ENCODE measurements around the gene FTMT. TPM values are rescaled to one million over a fixed set of nuclear protein-coding genes. Genes with fewer than 3 reads are reported as not detected.

FTMT gene
- polyA plus RNA-seq, 1 donor (not counting 4 experiments of a cell fraction or from before 2014, with no cell fraction given): not detected

DNA sequence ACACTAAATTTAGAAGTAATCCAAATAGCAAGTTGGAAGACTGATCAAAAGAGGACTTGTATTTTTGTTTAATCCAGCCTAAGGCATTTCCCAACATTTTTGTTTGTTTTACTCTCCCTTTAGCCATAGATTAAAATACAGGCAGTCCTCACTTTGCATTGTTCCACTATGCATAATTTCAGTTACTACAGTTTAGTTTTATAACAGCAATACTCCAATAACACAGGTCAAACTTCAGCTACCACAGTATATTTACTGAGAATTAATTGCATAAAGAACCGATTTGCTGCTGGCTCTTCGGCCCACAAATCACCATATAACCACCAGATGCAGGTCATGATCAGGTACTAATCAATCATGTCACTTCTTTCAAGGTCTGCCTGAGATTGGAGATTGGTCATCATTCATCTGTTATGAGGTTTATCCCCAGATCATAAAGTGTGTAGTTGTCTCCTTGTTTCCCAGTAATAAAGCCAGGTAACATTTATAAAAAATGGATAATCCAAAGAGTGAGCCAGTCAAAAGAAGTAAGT, 12.1 kb downstream of the FTMT start:
- H3K36me3 ChIP-seq (ENCODE audit: control insufficient read depth in 2 of 2, extremely low read depth in 1 of 2, insufficient read depth in 2 of 2, low read length in 2 of 2): no peaks in the 10 kb centered on the region
- no peaks in the 10 kb centered on the region for H3K4me1 ChIP-seq (ENCODE audit: control insufficient read depth, extremely low read depth, insufficient read depth, low read length)
- DNase-seq (ENCODE audit: low read depth, low spot score) (no peak), FAIRE-seq (no peak)
- no peaks in the 10 kb centered on the region for H3K9me1 ChIP-seq (ENCODE audit: control insufficient read depth, extremely low read depth, insufficient read depth, low read length)
- no peaks in the 10 kb centered on the region for H3K27me3 ChIP-seq (ENCODE audit: control insufficient read depth, extremely low read depth, insufficient read depth, low read length)
- H3K9me3 ChIP-seq (ENCODE audit: control insufficient read depth, low read depth, low read length): no peaks in the 10 kb centered on the region
- dilution Hi-C loops (cut with MboI; ENCODE audit: extremely low pct_ligation_motif_present, low sequenced_read_pairs): no loop called here
- no peak for TF ChIP-seq EZH2 (IDR thresholded peaks at IDR 0.05; ENCODE audit: low read length)
- TF ChIP-seq, protein P1, sequence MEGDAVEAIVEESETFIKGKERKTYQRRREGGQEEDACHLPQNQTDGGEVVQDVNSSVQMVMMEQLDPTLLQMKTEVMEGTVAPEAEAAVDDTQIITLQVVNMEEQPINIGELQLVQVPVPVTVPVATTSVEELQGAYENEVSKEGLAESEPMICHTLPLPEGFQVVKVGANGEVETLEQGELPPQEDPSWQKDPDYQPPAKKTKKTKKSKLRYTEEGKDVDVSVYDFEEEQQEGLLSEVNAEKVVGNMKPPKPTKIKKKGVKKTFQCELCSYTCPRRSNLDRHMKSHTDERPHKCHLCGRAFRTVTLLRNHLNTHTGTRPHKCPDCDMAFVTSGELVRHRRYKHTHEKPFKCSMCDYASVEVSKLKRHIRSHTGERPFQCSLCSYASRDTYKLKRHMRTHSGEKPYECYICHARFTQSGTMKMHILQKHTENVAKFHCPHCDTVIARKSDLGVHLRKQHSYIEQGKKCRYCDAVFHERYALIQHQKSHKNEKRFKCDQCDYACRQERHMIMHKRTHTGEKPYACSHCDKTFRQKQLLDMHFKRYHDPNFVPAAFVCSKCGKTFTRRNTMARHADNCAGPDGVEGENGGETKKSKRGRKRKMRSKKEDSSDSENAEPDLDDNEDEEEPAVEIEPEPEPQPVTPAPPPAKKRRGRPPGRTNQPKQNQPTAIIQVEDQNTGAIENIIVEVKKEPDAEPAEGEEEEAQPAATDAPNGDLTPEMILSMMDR (optimal IDR thresholded peaks at IDR 0.05 in 1 of 3, IDR thresholded peaks at IDR 0.05 in 1 of 3, conservative IDR thresholded peaks at IDR 0.05 in 1 of 3; ENCODE audit: extremely low read depth in 1 of 3, insufficient read depth in 2 of 3, low read length in 3 of 3): no peak
- H4K20me1 ChIP-seq (ENCODE audit: control insufficient read depth, extremely low read depth, insufficient read depth, low read length): no peaks in the 10 kb centered on the region
- H3K4me3 ChIP-seq (ENCODE audit: control insufficient read depth in 2 of 3, extremely low read depth in 1 of 3, insufficient read depth in 2 of 3, low read depth in 1 of 3, low read length in 3 of 3): no peak overlapping the region
- no peaks in the 10 kb centered on the region for H3K79me2 ChIP-seq (ENCODE audit: control insufficient read depth, insufficient read depth, low read length)
- H3K9ac ChIP-seq (ENCODE audit: control insufficient read depth, extremely low read depth, insufficient read depth, low read length): no peak overlapping the region
- H2AFZ ChIP-seq (ENCODE audit: control insufficient read depth, low read length): no peak overlapping the region
- no peak overlapping the region for H3K27ac ChIP-seq (ENCODE audit: control insufficient read depth, insufficient read depth, low read length)
- H3K4me2 ChIP-seq (ENCODE audit: control insufficient read depth, extremely low read depth, insufficient read depth, low read depth, low read length): no peak overlapping the region

DNA sequence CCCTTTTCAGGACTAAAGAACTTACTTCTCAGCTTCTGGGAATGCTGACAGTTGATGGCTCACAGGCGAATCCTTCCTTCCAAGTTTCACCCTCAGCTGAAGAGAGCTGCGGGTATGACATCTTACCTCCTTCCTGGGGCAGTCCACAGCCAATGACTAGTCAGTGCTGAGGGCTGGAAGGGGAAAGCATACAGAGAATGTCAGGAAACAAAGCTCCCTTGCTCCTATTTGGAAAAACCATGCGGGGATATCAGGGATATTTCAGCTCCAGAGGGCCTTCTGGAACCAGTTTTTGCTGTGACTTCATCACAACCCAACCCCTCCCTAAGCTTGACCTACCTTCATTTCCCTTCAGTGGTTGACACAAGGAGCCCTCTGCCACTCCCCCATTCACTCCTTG, 15.7 kb downstream of the FTMT start:
- DNase-seq (ENCODE audit: low read depth, low spot score): no peak
- H4K20me1 ChIP-seq (ENCODE audit: control insufficient read depth, extremely low read depth, insufficient read depth, low read length): no peaks in the 10 kb centered on the region
- no peaks in the 10 kb centered on the region for H3K36me3 ChIP-seq (ENCODE audit: control insufficient read depth in 2 of 2, extremely low read depth in 1 of 2, insufficient read depth in 2 of 2, low read length in 2 of 2)
- H3K9ac ChIP-seq (ENCODE audit: control insufficient read depth, extremely low read depth, insufficient read depth, low read length): no peak overlapping the region
- FAIRE-seq: no peak
- no peak for TF ChIP-seq EZH2 (IDR thresholded peaks at IDR 0.05; ENCODE audit: low read length)
- TF ChIP-seq, protein P1 (optimal IDR thresholded peaks at IDR 0.05 in 1 of 3, IDR thresholded peaks at IDR 0.05 in 1 of 3, conservative IDR thresholded peaks at IDR 0.05 in 1 of 3; ENCODE audit: extremely low read depth in 1 of 3, insufficient read depth in 2 of 3, low read length in 3 of 3): no peak
- H3K79me2 ChIP-seq (ENCODE audit: control insufficient read depth, insufficient read depth, low read length): no peaks in the 10 kb centered on the region
- no peak overlapping the region for H3K4me2 ChIP-seq (ENCODE audit: control insufficient read depth, extremely low read depth, insufficient read depth, low read depth, low read length)
- dilution Hi-C loops (cut with MboI; ENCODE audit: extremely low pct_ligation_motif_present, low sequenced_read_pairs): no loop called here
- no peaks in the 10 kb centered on the region for H3K27me3 ChIP-seq (ENCODE audit: control insufficient read depth, extremely low read depth, insufficient read depth, low read length)
- no peak overlapping the region for H2AFZ ChIP-seq (ENCODE audit: control insufficient read depth, low read length)
- no peaks in the 10 kb centered on the region for H3K4me1 ChIP-seq (ENCODE audit: control insufficient read depth, extremely low read depth, insufficient read depth, low read length)
- H3K9me1 ChIP-seq (ENCODE audit: control insufficient read depth, extremely low read depth, insufficient read depth, low read length): no peaks in the 10 kb centered on the region
- no peaks in the 10 kb centered on the region for H3K9me3 ChIP-seq (ENCODE audit: control insufficient read depth, low read depth, low read length)
- no peak overlapping the region for H3K27ac ChIP-seq (ENCODE audit: control insufficient read depth, insufficient read depth, low read length)
- H3K4me3 ChIP-seq (ENCODE audit: control insufficient read depth in 2 of 3, extremely low read depth in 1 of 3, insufficient read depth in 2 of 3, low read depth in 1 of 3, low read length in 3 of 3): no peak overlapping the region

All from keratinocyte (primary cell).